Type B pancreatic cell (in vitro differentiated cells): Measurements from ENCODE around the gene HDHD2. TPM values are rescaled to one million over a fixed set of nuclear protein-coding genes. Genes with fewer than 3 reads are reported as not detected.

Experiments
- DNase-seq: peaks from one replicate; pipeline ENCODE4 v3.0.0; 2021; ENCODE audit warnings: mixed read lengths; ENCODE audit not compliant: unreplicated experiment; ENCODE audit errors: extremely low spot score
- H3K27ac Mint-ChIP-seq: 2 replicates; pipeline ENCODE4 v1.8.0; 2021; ENCODE audit warnings: mild to moderate bottlenecking, mixed read lengths
- H3K27me3 Mint-ChIP-seq: 2 replicates; pipeline ENCODE4 v1.8.0; 2021; ENCODE audit warnings: mixed read lengths
- H3K36me3 Mint-ChIP-seq: 2 replicates; pipeline ENCODE4 v1.8.0; 2021; ENCODE audit warnings: mixed read lengths
- H3K4me1 Mint-ChIP-seq: one replicate; pipeline ENCODE4 v1.8.0; 2021; ENCODE audit warnings: mixed read lengths; ENCODE audit not compliant: unreplicated experiment
- H3K4me3 Mint-ChIP-seq: 2 replicates; pipeline ENCODE4 v1.8.0; 2021; ENCODE audit warnings: mild to moderate bottlenecking, mixed read lengths
- H3K9me3 Mint-ChIP-seq: 2 replicates; pipeline ENCODE4 v1.8.0; 2021; ENCODE audit warnings: mixed read lengths
- CTCF ChIP-seq: fragments of 200-600 bp; sonication (generic); conservative IDR thresholded peaks from 2 replicates; pipeline ENCODE4 v1.5.0; 2021; ENCODE audit warnings: antibody characterized with exemption, mild to moderate bottlenecking
- total RNA-seq: library from RNA; stranded (reverse); gene quantifications from 2 replicates; pipeline ENCODE4 v1.2.1, GENCODE V29; 2021; ENCODE audit warnings: low replicate concordance

HDHD2 gene
- total RNA-seq, 1 donor from 2014 or later: 41.8 TPM

- no peaks in the 10 kb centered on the region for H3K27me3 Mint-ChIP-seq
- no peak overlapping the region for H3K4me3 Mint-ChIP-seq
- no peak overlapping the region for H3K27ac Mint-ChIP-seq
Observed at GRCh38 chr18:47080872-47081271, 69.4 kb downstream of the HDHD2 start.

GRCh38 chr18:47077111-47077510 is 73.2 kb downstream of the HDHD2 start:
- H3K9me3 Mint-ChIP-seq: no peaks in the 10 kb centered on the region
- H3K36me3 Mint-ChIP-seq: peaks cover 4% of the 10 kb centered on the region
- no peak overlapping the region for H3K27ac Mint-ChIP-seq

More at GRCh38 chr18:47080872-47081271, 69.4 kb downstream of the HDHD2 start:
- no peak for DNase-seq
- Mint-ChIP-seq H3K9me3 (no peaks in the 10 kb centered on the region), H3K36me3 (peaks cover 4% of the 10 kb centered on the region), H3K4me1 (peaks cover under 1% of the 10 kb centered on the region)
- TF ChIP-seq CTCF: no peak

GRCh38 chr18:47075098-47075883 is 75.0 kb downstream of the HDHD2 start:
- H3K27me3 Mint-ChIP-seq: no peaks in the 10 kb centered on the region
- TF ChIP-seq CTCF: no peak
- no peak for DNase-seq
- no peaks in the 10 kb centered on the region for H3K9me3 Mint-ChIP-seq
- H3K4me1 Mint-ChIP-seq: peaks cover 11% of the 10 kb centered on the region
- H3K27ac Mint-ChIP-seq: no peak overlapping the region
- no peak overlapping the region for H3K4me3 Mint-ChIP-seq
- H3K36me3 Mint-ChIP-seq: peaks cover 4% of the 10 kb centered on the region

More at GRCh38 chr18:47077111-47077510, 73.2 kb downstream of the HDHD2 start:
- H3K4me3 Mint-ChIP-seq: no peak overlapping the region
- H3K27me3 Mint-ChIP-seq: no peaks in the 10 kb centered on the region
- no peak for TF ChIP-seq CTCF
- no peak for DNase-seq
- H3K4me1 Mint-ChIP-seq: peaks cover 11% of the 10 kb centered on the region

- Mint-ChIP-seq H3K4me3 (no peak overlapping the region), H3K27ac (no peak overlapping the region), H3K9me3 (no peaks in the 10 kb centered on the region), H3K36me3 (no peaks in the 10 kb centered on the region), H3K4me1 (no peaks in the 10 kb centered on the region), H3K27me3 (peaks cover 3% of the 10 kb centered on the region)
- TF ChIP-seq CTCF: no peak
- DNase-seq: no peak
Observed at GRCh38 chr18:47067648-47068047, 82.7 kb downstream of the HDHD2 start.

- Mint-ChIP-seq H3K27ac (no peak overlapping the region), H3K27me3 (peaks cover 3% of the 10 kb centered on the region), H3K4me1 (no peaks in the 10 kb centered on the region), H3K36me3 (no peaks in the 10 kb centered on the region), H3K4me3 (no peak overlapping the region), H3K9me3 (no peaks in the 10 kb centered on the region)
- no peak for DNase-seq
- TF ChIP-seq CTCF: no peak
Observed at GRCh38 chr18:47063096-47063495, 87.2 kb downstream of the HDHD2 start.
